ENCODE data around the gene HPS4.

- no peak for TF ChIP-seq CTCF (IDR thresholded peaks at IDR 0.05)
- TF ChIP-seq POLR2A (IDR thresholded peaks at IDR 0.05): no peak
Observed at GRCh38 chr22:26499188-26499703, 15.7 kb upstream of the HPS4 start.

All from heart left ventricle (tissue), 13 donors.